ENCODE results near the gene SLC7A11. TPM values are rescaled to one million over a fixed set of nuclear protein-coding genes. Genes with fewer than 3 reads are reported as not detected.

Gene SLC7A11
- total RNA-seq, 3 donors from 2014 or later (not counting 1 experiment from before 2014, with no cell fraction given), result 0.07 to 1.4 TPM; not detected in 1

DNA sequence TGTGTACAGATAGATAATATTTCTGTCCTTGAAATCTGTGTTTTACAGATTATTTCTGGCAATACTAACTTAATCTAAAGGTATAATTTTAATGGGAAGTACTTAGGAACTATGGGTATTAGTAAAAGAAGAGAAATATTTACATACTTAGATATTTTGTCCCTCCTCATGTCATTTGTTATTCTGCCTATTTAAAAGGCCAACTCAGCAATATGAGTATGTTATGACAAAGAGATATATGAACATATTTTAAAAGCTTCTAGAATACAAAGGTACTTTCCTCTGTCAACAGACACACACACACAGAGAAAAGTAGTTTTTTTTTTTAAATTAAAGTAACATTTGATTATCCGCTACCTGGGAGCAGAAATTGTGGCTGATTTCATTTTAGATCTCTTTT lies 7.9 kb downstream of the SLC7A11 start:
- WGBS (ENCODE audit: insufficient coverage), result no CpG with 5 or more reads among the region's 1 CpG
- H3K4me1 ChIP-seq (ENCODE audit: control insufficient read depth, insufficient read depth, low read length), result no peaks in the 10 kb centered on the region
- H3K27me3 Mint-ChIP-seq (ENCODE audit: low read depth in 2 of 2), result no peaks in the 10 kb centered on the region
- H3K9me3 Mint-ChIP-seq, result peaks cover 2 to 3% of the 10 kb centered on the region in 2 donors
- DNase-seq, result no peak
- no peak overlapping the region for H3K27ac Mint-ChIP-seq
- TF ChIP-seq, protein P1, sequence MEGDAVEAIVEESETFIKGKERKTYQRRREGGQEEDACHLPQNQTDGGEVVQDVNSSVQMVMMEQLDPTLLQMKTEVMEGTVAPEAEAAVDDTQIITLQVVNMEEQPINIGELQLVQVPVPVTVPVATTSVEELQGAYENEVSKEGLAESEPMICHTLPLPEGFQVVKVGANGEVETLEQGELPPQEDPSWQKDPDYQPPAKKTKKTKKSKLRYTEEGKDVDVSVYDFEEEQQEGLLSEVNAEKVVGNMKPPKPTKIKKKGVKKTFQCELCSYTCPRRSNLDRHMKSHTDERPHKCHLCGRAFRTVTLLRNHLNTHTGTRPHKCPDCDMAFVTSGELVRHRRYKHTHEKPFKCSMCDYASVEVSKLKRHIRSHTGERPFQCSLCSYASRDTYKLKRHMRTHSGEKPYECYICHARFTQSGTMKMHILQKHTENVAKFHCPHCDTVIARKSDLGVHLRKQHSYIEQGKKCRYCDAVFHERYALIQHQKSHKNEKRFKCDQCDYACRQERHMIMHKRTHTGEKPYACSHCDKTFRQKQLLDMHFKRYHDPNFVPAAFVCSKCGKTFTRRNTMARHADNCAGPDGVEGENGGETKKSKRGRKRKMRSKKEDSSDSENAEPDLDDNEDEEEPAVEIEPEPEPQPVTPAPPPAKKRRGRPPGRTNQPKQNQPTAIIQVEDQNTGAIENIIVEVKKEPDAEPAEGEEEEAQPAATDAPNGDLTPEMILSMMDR (IDR thresholded peaks at IDR 0.05), result no peak
- H3K27ac ChIP-seq (ENCODE audit: low read length), result no peak overlapping the region
- H3K36me3 ChIP-seq (ENCODE audit: control insufficient read depth, insufficient read depth, low read length), result no peaks in the 10 kb centered on the region
- H3K4me3 Mint-ChIP-seq, result no peak overlapping the region
- no peaks in the 10 kb centered on the region for H3K36me3 Mint-ChIP-seq
- no peak for ATAC-seq
- no peak overlapping the region for H3K4me3 ChIP-seq (ENCODE audit: low read length)
- no peaks in the 10 kb centered on the region for H3K4me1 Mint-ChIP-seq
- H3K9me3 ChIP-seq (ENCODE audit: control insufficient read depth, insufficient read depth, low read length), result no peaks in the 10 kb centered on the region
- intact Hi-C loops (cut with micrococcal nuclease), result no loop called here
- no peaks in the 10 kb centered on the region for H3K27me3 ChIP-seq (ENCODE audit: control insufficient read depth, insufficient read depth, low read length)

GRCh38 chr4:138233313-138234034 lies 8.7 kb downstream of the SLC7A11 start:
- Histone ChIP-seq H3K9me3 (ENCODE audit: control insufficient read depth, insufficient read depth, low read length) (no peaks in the 10 kb centered on the region), H3K4me1 (ENCODE audit: control insufficient read depth, insufficient read depth, low read length) (no peaks in the 10 kb centered on the region), H3K27me3 (ENCODE audit: control insufficient read depth, insufficient read depth, low read length) (no peaks in the 10 kb centered on the region), H3K27ac (ENCODE audit: low read length) (no peak overlapping the region), H3K4me3 (ENCODE audit: low read length) (no peak overlapping the region), H3K36me3 (ENCODE audit: control insufficient read depth, insufficient read depth, low read length) (no peaks in the 10 kb centered on the region)
- no peak for DNase-seq
- intact Hi-C loops (cut with micrococcal nuclease), result no loop called here
- Mint-ChIP-seq H3K36me3 (no peaks in the 10 kb centered on the region), H3K4me3 (no peak overlapping the region), H3K27ac (no peak overlapping the region), H3K27me3 (ENCODE audit: low read depth in 2 of 2) (no peaks in the 10 kb centered on the region), H3K9me3 (peaks cover 2 to 3% of the 10 kb centered on the region in 2 donors), H3K4me1 (no peaks in the 10 kb centered on the region)
- ATAC-seq, result no peak
- TF ChIP-seq, protein P1 (IDR thresholded peaks at IDR 0.05), result no peak
- 92% methylated on average over 9 of the region's 9 CpGs for WGBS (ENCODE audit: insufficient coverage)

DNA sequence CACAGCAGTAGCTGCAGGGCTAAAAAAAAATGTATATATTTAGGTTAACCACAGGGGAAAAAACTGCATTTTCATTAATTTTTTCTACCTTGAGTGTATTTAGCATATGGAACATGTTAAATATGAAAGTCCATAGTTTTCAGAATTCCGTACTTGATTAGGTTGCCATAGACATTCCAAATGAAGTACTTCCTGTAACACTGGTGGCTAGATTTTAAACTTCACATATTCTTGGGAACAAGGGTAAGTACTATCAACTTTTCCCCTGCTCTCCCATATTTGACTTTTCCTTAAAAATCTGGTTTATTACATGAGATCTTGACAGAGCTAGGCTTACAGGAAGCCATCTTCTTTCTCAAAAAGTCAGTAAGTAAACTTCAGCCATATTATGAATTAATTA lies 9.8 kb downstream of the SLC7A11 start:
- Mint-ChIP-seq H3K9me3 (peaks cover 2 to 3% of the 10 kb centered on the region in 2 donors), H3K27me3 (ENCODE audit: low read depth in 2 of 2) (no peaks in the 10 kb centered on the region), H3K36me3 (no peaks in the 10 kb centered on the region), H3K4me3 (no peak overlapping the region), H3K4me1 (no peaks in the 10 kb centered on the region), H3K27ac (no peak overlapping the region)
- H3K27me3 ChIP-seq (ENCODE audit: control insufficient read depth, insufficient read depth, low read length), result no peaks in the 10 kb centered on the region
- no peaks in the 10 kb centered on the region for H3K36me3 ChIP-seq (ENCODE audit: control insufficient read depth, insufficient read depth, low read length)
- intact Hi-C loops (cut with micrococcal nuclease), result no loop called here
- 100% methylated on average over 1 of the region's 1 CpG for WGBS (ENCODE audit: insufficient coverage)
- ATAC-seq, result no peak
- TF ChIP-seq, protein P1 (IDR thresholded peaks at IDR 0.05), result no peak
- no peaks in the 10 kb centered on the region for H3K9me3 ChIP-seq (ENCODE audit: control insufficient read depth, insufficient read depth, low read length)
- H3K4me1 ChIP-seq (ENCODE audit: control insufficient read depth, insufficient read depth, low read length), result no peaks in the 10 kb centered on the region
- H3K27ac ChIP-seq (ENCODE audit: low read length), result no peak overlapping the region
- H3K4me3 ChIP-seq (ENCODE audit: low read length), result no peak overlapping the region
- DNase-seq, result no peak

DNA sequence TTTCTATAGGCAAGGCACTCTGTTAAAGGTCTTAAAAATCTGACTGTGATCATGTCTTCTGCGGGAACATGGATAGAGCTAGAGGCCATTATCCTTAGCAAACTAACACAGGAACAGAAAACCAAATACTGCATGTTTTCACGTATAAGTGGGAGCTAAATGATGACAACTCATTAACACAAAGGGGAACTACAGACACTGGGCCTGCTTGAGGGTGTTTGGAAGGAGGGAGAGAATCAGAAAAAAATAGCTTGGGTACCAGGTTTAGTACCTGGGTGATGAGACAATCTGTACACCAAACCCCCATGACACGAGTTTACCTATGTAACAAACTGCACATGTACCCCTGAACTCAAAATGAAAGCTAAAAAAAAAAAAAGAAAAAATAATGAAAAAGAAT lies 12.1 kb downstream of the SLC7A11 start:
- H3K36me3 Mint-ChIP-seq, result no peaks in the 10 kb centered on the region
- ATAC-seq (no peak), DNase-seq (no peak)
- H3K9me3 Mint-ChIP-seq, result peaks cover 3 to 4% of the 10 kb centered on the region in 2 donors
- intact Hi-C loops (cut with micrococcal nuclease), result no loop called here
- Histone ChIP-seq H3K4me1 (ENCODE audit: control insufficient read depth, insufficient read depth, low read length) (no peaks in the 10 kb centered on the region), H3K27me3 (ENCODE audit: control insufficient read depth, insufficient read depth, low read length) (no peaks in the 10 kb centered on the region), H3K36me3 (ENCODE audit: control insufficient read depth, insufficient read depth, low read length) (no peaks in the 10 kb centered on the region), H3K27ac (ENCODE audit: low read length) (no peak overlapping the region), H3K4me3 (ENCODE audit: low read length) (no peak overlapping the region), H3K9me3 (ENCODE audit: control insufficient read depth, insufficient read depth, low read length) (no peaks in the 10 kb centered on the region)
- H3K4me1 Mint-ChIP-seq, result no peaks in the 10 kb centered on the region
- no peak overlapping the region for H3K27ac Mint-ChIP-seq
- no peaks in the 10 kb centered on the region for H3K27me3 Mint-ChIP-seq (ENCODE audit: low read depth in 2 of 2)
- no peak overlapping the region for H3K4me3 Mint-ChIP-seq
- 89% methylated on average over 1 of the region's 3 CpGs for WGBS (ENCODE audit: insufficient coverage)
- TF ChIP-seq, protein P1 (IDR thresholded peaks at IDR 0.05), result no peak

Data from natural killer cell (primary cell).